Heart left ventricle (tissue), 13 donors: ENCODE measurements around the gene IFIT3.
"Not testable (repeated sequence)": the region's sequence is repeated elsewhere in the genome, so short reads cannot be mapped to it uniquely, and the experiment has no call there.

Experiments used
- POLR2A ChIP-seq, 2 donors: fragments of 450-650 bp; IDR thresholded peaks; one replicate each; pipeline ENCODE4 v1.6.1; 2017; ENCODE audit warnings: antibody characterized with exemption in 2 of 2, mild to moderate bottlenecking in 2 of 2, moderate library complexity in 2 of 2
- TF ChIP-seq, protein P1 (sequence below), 12 donors: fragments of 200-600 bp; sonication (generic) in 4 of 12; IDR thresholded peaks; one replicate each; pipeline versions ENCODE4 v1.5.0 to v1.8.0; 2018 to 2022; ENCODE audit warnings: antibody characterized with exemption in 12 of 12, mild to moderate bottlenecking in 5 of 12
- donor health status: ischemic (EF 13 %, LVEDD 7.1; RV severe dilation, severe dysfunction).
- donor health status: DM: no; HTN: yes; CAD: no.
- donor health status: DM: no; HTN: no; CAD: no.
- donor health status: ischemic (EF 25% LVEDD 6.9; RV normal size, moderate dysfunction).
- donor health status: ischemic (EF 25% LVEDD 5.7; RV mildly dilated, moderate dysfunction).
- donor health status: ischemic (EF 35%, LVEDD 5.7; RV mildly dilated, moderate dysfunction).
- donor health status: nonischemic (EF 11% LVEDD 7.7; RV severe dilation, severe dysfunction).
- donor health status: DM: yes; HTN: yes; CAD: no.
- donor health status: PGD.
- donor health status: ischemic (EF 29% LVEDD 5.4; RV normal size, mild dysfunction).
- donor health status: nonischemic (EF 23%, LVEDD 6.1; RV moderate dilation, normal function).

DNA sequence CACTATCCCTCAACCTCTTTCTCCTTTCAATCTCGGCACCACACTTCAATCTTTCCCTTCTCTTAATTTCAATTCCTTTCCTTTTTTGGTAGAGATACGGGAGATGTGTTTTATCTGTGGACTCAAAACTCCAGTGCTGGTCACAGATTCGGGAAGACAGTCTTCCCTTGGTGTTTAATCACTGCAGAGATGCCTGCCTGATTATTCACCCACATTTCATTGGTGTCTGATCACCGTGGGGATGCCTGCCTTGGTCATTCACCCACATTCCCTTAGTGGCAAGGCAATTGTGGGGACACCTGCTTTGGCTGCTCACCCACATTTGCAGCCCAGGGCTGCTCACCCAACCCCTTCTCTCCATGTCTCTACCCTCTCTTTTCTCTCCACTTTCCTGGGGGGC is 42.5 kb upstream of the IFIT3 start:
- TF ChIP-seq, protein P1, sequence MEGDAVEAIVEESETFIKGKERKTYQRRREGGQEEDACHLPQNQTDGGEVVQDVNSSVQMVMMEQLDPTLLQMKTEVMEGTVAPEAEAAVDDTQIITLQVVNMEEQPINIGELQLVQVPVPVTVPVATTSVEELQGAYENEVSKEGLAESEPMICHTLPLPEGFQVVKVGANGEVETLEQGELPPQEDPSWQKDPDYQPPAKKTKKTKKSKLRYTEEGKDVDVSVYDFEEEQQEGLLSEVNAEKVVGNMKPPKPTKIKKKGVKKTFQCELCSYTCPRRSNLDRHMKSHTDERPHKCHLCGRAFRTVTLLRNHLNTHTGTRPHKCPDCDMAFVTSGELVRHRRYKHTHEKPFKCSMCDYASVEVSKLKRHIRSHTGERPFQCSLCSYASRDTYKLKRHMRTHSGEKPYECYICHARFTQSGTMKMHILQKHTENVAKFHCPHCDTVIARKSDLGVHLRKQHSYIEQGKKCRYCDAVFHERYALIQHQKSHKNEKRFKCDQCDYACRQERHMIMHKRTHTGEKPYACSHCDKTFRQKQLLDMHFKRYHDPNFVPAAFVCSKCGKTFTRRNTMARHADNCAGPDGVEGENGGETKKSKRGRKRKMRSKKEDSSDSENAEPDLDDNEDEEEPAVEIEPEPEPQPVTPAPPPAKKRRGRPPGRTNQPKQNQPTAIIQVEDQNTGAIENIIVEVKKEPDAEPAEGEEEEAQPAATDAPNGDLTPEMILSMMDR (IDR thresholded peaks at IDR 0.05) = not testable (repeated sequence)
- TF ChIP-seq POLR2A (IDR thresholded peaks at IDR 0.05) = not testable (repeated sequence)
